ENCODE measurements around the gene SLC38A10. TPM values are rescaled to one million over a fixed set of nuclear protein-coding genes. Genes with fewer than 3 reads are reported as not detected.

SLC38A10 gene
- total and polyA plus RNA-seq, 2 of the 4 experiments (the other 2 are of a cell fraction) = 12.7 to 46.7 TPM

DNA sequence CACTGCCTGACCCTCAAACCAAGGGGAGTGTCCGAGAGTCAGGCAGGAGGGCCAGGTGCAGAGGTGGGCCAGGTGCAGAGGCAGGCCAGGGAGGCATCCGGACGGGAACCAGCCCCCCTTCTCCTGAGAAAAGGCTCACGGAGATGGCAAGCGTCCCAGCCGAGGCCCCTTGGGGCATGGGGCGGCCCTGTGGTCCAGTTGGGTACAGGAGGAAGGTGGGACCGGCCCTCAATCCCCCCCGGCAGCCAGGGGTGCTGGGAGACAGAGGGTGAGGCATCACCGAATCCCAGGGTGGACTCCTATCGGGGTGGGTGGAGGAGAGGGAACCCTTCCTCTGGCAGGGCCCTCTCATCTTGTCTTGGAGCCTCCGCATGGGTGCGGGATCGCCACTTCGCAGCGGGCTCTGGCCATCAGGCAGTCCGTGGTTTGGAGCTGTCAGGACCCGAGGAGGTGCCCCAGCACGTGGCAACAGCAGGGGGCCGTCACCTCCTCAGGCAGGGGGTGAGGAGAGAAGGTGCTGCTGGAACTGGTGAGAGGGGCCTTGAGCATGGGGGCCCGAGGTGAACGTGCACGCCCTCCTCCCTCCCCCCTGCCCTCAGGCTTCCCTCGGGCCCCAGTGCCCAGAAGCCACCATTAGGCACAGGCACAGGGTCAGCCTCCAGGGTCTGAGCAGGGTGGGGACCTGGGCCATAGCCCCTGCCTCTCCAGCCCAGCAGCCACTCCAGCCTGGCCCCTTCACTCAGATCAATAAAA, 38.7 kb upstream of the SLC38A10 start:
- Histone ChIP-seq H3K9ac (ENCODE audit: low read depth, low read length) (no peak overlapping the region), H2AK5ac (ENCODE audit: low read depth, low read length) (no peak overlapping the region), H3K27ac (ENCODE audit: insufficient read depth, low read length) (no peak overlapping the region), H3K27me3 (ENCODE audit: control insufficient read depth, insufficient read depth, low read length) (peaks cover 40% of the 10 kb centered on the region), H3K4me3 (ENCODE audit: insufficient read depth, low read depth, low read length) (no peak overlapping the region), H4K91ac (ENCODE audit: insufficient read depth, low read depth, low read length) (no peak overlapping the region), H3K56ac (ENCODE audit: extremely low read depth, insufficient read depth, low read length) (no peak overlapping the region), H4K20me1 (ENCODE audit: insufficient read depth, low read length) (peaks cover 18% of the 10 kb centered on the region), H3K36me3 (ENCODE audit: control insufficient read depth, insufficient read depth, low read length) (no peaks in the 10 kb centered on the region; the same call in 1 of the 2 replicates), H3K9me1 (ENCODE audit: insufficient read depth, low read length) (no peaks in the 10 kb centered on the region), H4K8ac (ENCODE audit: low read depth in 2 of 2, low read length in 2 of 2) (no peak overlapping the region), H3K79me1 (ENCODE audit: low read depth in 1 of 2, low read length in 2 of 2) (peaks cover 0 to 6% of the 10 kb centered on the region in 2 experiments; a peak in 1 of 4 replicates), H2AK9ac (replicated peaks; ENCODE audit: low read depth, low read length, poor library complexity) (no peak overlapping the region), H2BK20ac (ENCODE audit: low read depth, low read length) (no peak overlapping the region), H2AFZ (replicated peaks; ENCODE audit: low read length, poor library complexity) (no peak overlapping the region), H3K9me3 (ENCODE audit: control insufficient read depth, insufficient read depth, low read length) (no peaks in the 10 kb centered on the region), H3K14ac (replicated peaks; ENCODE audit: low read depth, low read length) (no peak overlapping the region), H2BK15ac (ENCODE audit: low read depth, low read length) (no peak overlapping the region), H3K4me1 (ENCODE audit: control insufficient read depth, insufficient read depth, low read length) (peaks cover 14% of the 10 kb centered on the region), H4K5ac (ENCODE audit: low read depth, low read length) (no peak overlapping the region), H2BK120ac (ENCODE audit: low read depth, low read length) (no peak overlapping the region), H3K18ac (ENCODE audit: low read depth, low read length) (no peak overlapping the region), H3K23ac (ENCODE audit: low read depth, low read length) (no peak overlapping the region), H3K4ac (ENCODE audit: low read depth, low read length) (no peak overlapping the region), H2BK5ac (ENCODE audit: low read depth, low read length, poor library complexity, severe bottlenecking) (no peak overlapping the region), H3K4me2 (ENCODE audit: low read depth, low read length) (no peak overlapping the region)
- DNase-seq (no peak), ATAC-seq (ENCODE audit: low read depth) (no peak)
- dilution Hi-C loops (cut with HindIII; ENCODE audit: low sequenced_read_pairs, unreplicated experiment) (no loop called here), in situ Hi-C loops (cut with MboI; ENCODE audit: low sequenced_read_pairs) (no loop called here), intact Hi-C loops (cut with micrococcal nuclease) (no loop called here)
- POLR2A ChIA-PET (ENCODE audit: unreplicated experiment) = no interaction called here
- TF ChIP-seq RAD21 (IDR thresholded peaks at IDR 0.05; ENCODE audit: low read length) (no peak), RCOR1 (IDR thresholded peaks at IDR 0.05; ENCODE audit: insufficient replicate concordance, low read length) (no peak), SMC3 (IDR thresholded peaks at IDR 0.05; ENCODE audit: low read depth, low read length) (no peak), MAZ (IDR thresholded peaks at IDR 0.05; ENCODE audit: borderline replicate concordance, low read depth, low read length) (no peak)
- TF ChIP-seq, protein P1, sequence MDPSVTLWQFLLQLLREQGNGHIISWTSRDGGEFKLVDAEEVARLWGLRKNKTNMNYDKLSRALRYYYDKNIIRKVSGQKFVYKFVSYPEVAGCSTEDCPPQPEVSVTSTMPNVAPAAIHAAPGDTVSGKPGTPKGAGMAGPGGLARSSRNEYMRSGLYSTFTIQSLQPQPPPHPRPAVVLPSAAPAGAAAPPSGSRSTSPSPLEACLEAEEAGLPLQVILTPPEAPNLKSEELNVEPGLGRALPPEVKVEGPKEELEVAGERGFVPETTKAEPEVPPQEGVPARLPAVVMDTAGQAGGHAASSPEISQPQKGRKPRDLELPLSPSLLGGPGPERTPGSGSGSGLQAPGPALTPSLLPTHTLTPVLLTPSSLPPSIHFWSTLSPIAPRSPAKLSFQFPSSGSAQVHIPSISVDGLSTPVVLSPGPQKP (IDR thresholded peaks at IDR 0.05; ENCODE audit: borderline replicate concordance, low read depth, low read length) = no peak
- WGBS, 2 experiments (ENCODE audit: extremely low coverage in 2 of 2, insufficient read length in 1 of 2) = no CpG with 5 or more reads among the region's 24 CpGs
- BruUV-seq (replicated peaks) = no TSS peak
- CTCF ChIA-PET = no interaction called here

Data from IMR-90 (cell line).